Stimulated activated effector memory CD8-positive, alpha-beta T cell treated with anti-CD3 and anti-CD28 coated beads, Interleukin-12 subunit alpha, Interleukin-12 subunit beta, amount 100 ng/mL, for 72 hours (primary cell): ENCODE data around the gene ACTR3.
A peak's percentile ranks its signal among the peaks of the same experiment; 100 is the strongest.
"Not testable (repeated sequence)": the region's sequence is repeated elsewhere in the genome, so short reads cannot be mapped to it uniquely, and the experiment has no call there.

ENCODE experiments used
- ATAC-seq: fragments of 150-1000 bp; cut with Tn5 transposase; 2 replicates; pipeline ENCODE4 v1.10.0; 2021
- DNase-seq, 2 donors: peaks; one replicate each; pipeline ENCODE4 v3.0.0; 2021 to 2022; ENCODE audit warnings: low spot score in 2 of 2
- H3K27ac Mint-ChIP-seq: one replicate; pipeline ENCODE4 v1.8.0; 2022; ENCODE audit warnings: mild to moderate bottlenecking, mixed read lengths
- H3K36me3 Mint-ChIP-seq: one replicate; pipeline ENCODE4 v1.8.0; 2022; ENCODE audit warnings: mild to moderate bottlenecking, mixed read lengths
- H3K4me1 Mint-ChIP-seq: one replicate; pipeline ENCODE4 v1.8.0; 2022; ENCODE audit warnings: mixed read lengths
- H3K4me3 Mint-ChIP-seq: one replicate; pipeline ENCODE4 v1.8.0; 2022; ENCODE audit warnings: mild to moderate bottlenecking, mixed read lengths
- H3K9me3 Mint-ChIP-seq: one replicate; pipeline ENCODE4 v1.8.0; 2022; ENCODE audit warnings: mixed read lengths

Gene ACTR3

GRCh38 chr2:113889471-113890252, at the start of gene ACTR3:
Gene ACTR3 (plus strand): TSS chr2:113890089. CDS start chr2:113890280, 191 bp downstream.
- DNase-seq, result peak; percentile 99 to 100
- Mint-ChIP-seq H3K4me3 (peak within 1 kb of the TSS; percentile 76), H3K36me3 (peaks cover 60% of the 10 kb centered on the region), H3K4me1 (peaks cover 71% of the 10 kb centered on the region), H3K9me3 (no peaks in the 10 kb centered on the region), H3K27ac (peak within 1 kb of the TSS; percentile 88)
- ATAC-seq, result peak; percentile 87

GRCh38 chr2:113840518-113840917, 49.4 kb upstream of the ACTR3 start:
- Mint-ChIP-seq H3K4me3 (no peak overlapping the region), H3K36me3 (no peaks in the 10 kb centered on the region), H3K4me1 (peaks cover 6% of the 10 kb centered on the region), H3K9me3 (no peaks in the 10 kb centered on the region), H3K27ac (no peak overlapping the region)
- DNase-seq, result no peak
- no peak for ATAC-seq

- H3K36me3 Mint-ChIP-seq, result no peaks in the 10 kb centered on the region
- H3K9me3 Mint-ChIP-seq, result no peaks in the 10 kb centered on the region
- H3K27ac Mint-ChIP-seq, result no peak overlapping the region
- peaks cover 6% of the 10 kb centered on the region for H3K4me1 Mint-ChIP-seq
- DNase-seq (no peak), ATAC-seq (no peak)
- no peak overlapping the region for H3K4me3 Mint-ChIP-seq
These were observed 46.8 kb upstream of the ACTR3 start for GRCh38 chr2:113842919-113843736.

- H3K4me1 Mint-ChIP-seq, H3K36me3 Mint-ChIP-seq, ATAC-seq, H3K27ac Mint-ChIP-seq, H3K9me3 Mint-ChIP-seq, H3K4me3 Mint-ChIP-seq, DNase-seq: not testable (repeated sequence)
These were observed 46.2 kb upstream of the ACTR3 start for GRCh38 chr2:113843737-113844050.

- ATAC-seq, result no peak
- DNase-seq, result no peak
- H3K4me3 Mint-ChIP-seq, result no peak overlapping the region
- H3K27ac Mint-ChIP-seq, result no peak overlapping the region
- no peaks in the 10 kb centered on the region for H3K9me3 Mint-ChIP-seq
- no peaks in the 10 kb centered on the region for H3K36me3 Mint-ChIP-seq
- H3K4me1 Mint-ChIP-seq, result peaks cover 20% of the 10 kb centered on the region
These were observed 44.6 kb upstream of the ACTR3 start for GRCh38 chr2:113845261-113845660.

- H3K27ac Mint-ChIP-seq, H3K9me3 Mint-ChIP-seq, ATAC-seq, H3K4me3 Mint-ChIP-seq, DNase-seq, H3K36me3 Mint-ChIP-seq: not testable (repeated sequence)
- peaks cover 20% of the 10 kb centered on the region for H3K4me1 Mint-ChIP-seq
These were observed 44.1 kb upstream of the ACTR3 start for GRCh38 chr2:113845796-113846195.

GRCh38 chr2:113846429-113846828, 43.5 kb upstream of the ACTR3 start:
- H3K4me1 Mint-ChIP-seq, result peaks cover 20% of the 10 kb centered on the region
- no peak overlapping the region for H3K4me3 Mint-ChIP-seq
- ATAC-seq (no peak), DNase-seq (no peak)
- H3K36me3 Mint-ChIP-seq, result no peaks in the 10 kb centered on the region
- no peaks in the 10 kb centered on the region for H3K9me3 Mint-ChIP-seq
- no peak overlapping the region for H3K27ac Mint-ChIP-seq

- Mint-ChIP-seq H3K27ac (no peak overlapping the region), H3K4me1 (peaks cover 20% of the 10 kb centered on the region), H3K36me3 (no peaks in the 10 kb centered on the region), H3K4me3 (no peak overlapping the region), H3K9me3 (no peaks in the 10 kb centered on the region)
- peak; percentile 7 for ATAC-seq
- DNase-seq, result no peak
These were observed 42.7 kb upstream of the ACTR3 start for GRCh38 chr2:113847144-113847543.

- Mint-ChIP-seq H3K9me3 (no peaks in the 10 kb centered on the region), H3K4me3 (no peak overlapping the region), H3K27ac (peak overlapping the region; percentile 26), H3K36me3 (no peaks in the 10 kb centered on the region), H3K4me1 (peaks cover 14% of the 10 kb centered on the region)
- DNase-seq, result peak in 1 of 2 donors; percentile 53
- peak; percentile 100 for ATAC-seq
These were observed 41.0 kb upstream of the ACTR3 start for GRCh38 chr2:113848758-113849415.

- DNase-seq (no peak), ATAC-seq (no peak)
- H3K9me3 Mint-ChIP-seq, result no peaks in the 10 kb centered on the region
- peaks cover 14% of the 10 kb centered on the region for H3K4me1 Mint-ChIP-seq
- no peak overlapping the region for H3K4me3 Mint-ChIP-seq
- no peaks in the 10 kb centered on the region for H3K36me3 Mint-ChIP-seq
- no peak overlapping the region for H3K27ac Mint-ChIP-seq
These were observed 39.2 kb upstream of the ACTR3 start for GRCh38 chr2:113850687-113851086.

- Mint-ChIP-seq H3K27ac (no peak overlapping the region), H3K9me3 (no peaks in the 10 kb centered on the region), H3K36me3 (no peaks in the 10 kb centered on the region), H3K4me3 (no peak overlapping the region), H3K4me1 (peaks cover 14% of the 10 kb centered on the region)
- ATAC-seq, result no peak
- DNase-seq, result no peak
These were observed 38.2 kb upstream of the ACTR3 start for GRCh38 chr2:113851640-113852039.

GRCh38 chr2:113854208-113854607, 35.7 kb upstream of the ACTR3 start:
- Mint-ChIP-seq H3K27ac (no peak overlapping the region), H3K4me3 (no peak overlapping the region), H3K9me3 (no peaks in the 10 kb centered on the region), H3K36me3 (no peaks in the 10 kb centered on the region), H3K4me1 (peaks cover 6% of the 10 kb centered on the region)
- ATAC-seq, result no peak
- no peak for DNase-seq

- no peak for ATAC-seq
- H3K36me3 Mint-ChIP-seq, result no peaks in the 10 kb centered on the region
- no peak for DNase-seq
- no peaks in the 10 kb centered on the region for H3K9me3 Mint-ChIP-seq
- peak overlapping the region; percentile 30 for H3K27ac Mint-ChIP-seq
- H3K4me3 Mint-ChIP-seq, result no peak overlapping the region
- no peaks in the 10 kb centered on the region for H3K4me1 Mint-ChIP-seq
These were observed 34.7 kb upstream of the ACTR3 start for GRCh38 chr2:113854970-113855740.

- no peak for DNase-seq
- ATAC-seq, result no peak
- no peaks in the 10 kb centered on the region for H3K4me1 Mint-ChIP-seq
- H3K36me3 Mint-ChIP-seq, result no peaks in the 10 kb centered on the region
- no peaks in the 10 kb centered on the region for H3K9me3 Mint-ChIP-seq
- H3K27ac Mint-ChIP-seq, result no peak overlapping the region
- H3K4me3 Mint-ChIP-seq, result no peak overlapping the region
These were observed 32.4 kb upstream of the ACTR3 start for GRCh38 chr2:113857464-113857863.

GRCh38 chr2:113858764-113859163, 31.1 kb upstream of the ACTR3 start:
- H3K36me3 Mint-ChIP-seq, result no peaks in the 10 kb centered on the region
- DNase-seq, result no peak
- no peak for ATAC-seq

More at GRCh38 chr2:113858764-113859163, 31.1 kb upstream of the ACTR3 start:
- no peaks in the 10 kb centered on the region for H3K9me3 Mint-ChIP-seq
- no peaks in the 10 kb centered on the region for H3K4me1 Mint-ChIP-seq
- no peak overlapping the region for H3K27ac Mint-ChIP-seq
- H3K4me3 Mint-ChIP-seq, result no peak overlapping the region
